GM23338 (cell line): ENCODE data around the gene AGAP1.

ENCODE experiments used
- CREB1 ChIP-seq: fragments of 250-450 bp; sonication (Bioruptor Pico); IDR thresholded peaks from 2 replicates; pipeline ENCODE4 v1.5.0; 2020; ENCODE audit warnings: low read depth, mild to moderate bottlenecking, moderate library complexity
- CTCF ChIP-seq, 2 experiments: fragments of 200-600 bp in 1 of 2; sonication (generic) in 1 of 2; conservative IDR thresholded peaks; 2 replicates each; pipeline versions ENCODE4 v1.5.1 to v1.6.1; 2016 to 2017; ENCODE audit warnings: antibody characterized with exemption in 2 of 2, low read depth in 2 of 2, mild to moderate bottlenecking in 2 of 2, moderate library complexity in 1 of 2
- ETS1 ChIP-seq: IDR thresholded peaks from 2 replicates; pipeline ENCODE4 v1.6.1; 2016; ENCODE audit warnings: antibody characterized with exemption
- EZH2 ChIP-seq: fragments of 200-600 bp; sonication (generic); IDR thresholded peaks from one replicate; pipeline ENCODE4 v1.8.0; 2017; ENCODE audit warnings: antibody characterized with exemption, mild to moderate bottlenecking, low read depth; ENCODE audit not compliant: unreplicated experiment
- EZH2phosphoT487 ChIP-seq: fragments of 200-600 bp; sonication (generic); IDR thresholded peaks from one replicate; pipeline ENCODE4 v1.8.1; 2018; ENCODE audit warnings: antibody characterized with exemption; ENCODE audit not compliant: unreplicated experiment
- JUNB ChIP-seq: IDR thresholded peaks from one replicate; pipeline ENCODE4 v1.6.1; 2016; ENCODE audit warnings: antibody characterized with exemption; ENCODE audit not compliant: unreplicated experiment
- NANOG ChIP-seq: IDR thresholded peaks from 2 replicates; pipeline ENCODE4 v1.6.1; 2016; ENCODE audit warnings: antibody characterized with exemption, borderline replicate concordance
- POLR2AphosphoS5 ChIP-seq: IDR thresholded peaks from 2 replicates; pipeline ENCODE4 v1.6.1; 2016; ENCODE audit warnings: antibody characterized with exemption, low read depth
- STAT1 ChIP-seq: IDR thresholded peaks from one replicate; pipeline ENCODE4 v1.6.1; 2016; ENCODE audit warnings: antibody characterized with exemption; ENCODE audit not compliant: unreplicated experiment
- ZNF114 ChIP-seq: fragments of 250-450 bp; sonication (Bioruptor Pico); IDR thresholded peaks from 2 replicates; pipeline ENCODE4 v1.5.0; 2020; ENCODE audit warnings: mild to moderate bottlenecking, moderate library complexity
- ZNF331 ChIP-seq: fragments of 250-450 bp; sonication (Bioruptor Pico); IDR thresholded peaks from 2 replicates; pipeline ENCODE4 v1.5.0; 2020; ENCODE audit warnings: low read depth, mild to moderate bottlenecking, moderate library complexity
- TF ChIP-seq, protein P1 (sequence below): IDR thresholded peaks from one replicate; pipeline ENCODE4 v1.6.1; 2018; ENCODE audit warnings: antibody characterized with exemption; ENCODE audit not compliant: unreplicated experiment
- TF ChIP-seq, protein P2 (sequence below): fragments of 250-450 bp; sonication (Bioruptor Pico); IDR thresholded peaks from 2 replicates; pipeline ENCODE4 v1.5.0; 2020; ENCODE audit warnings: mild to moderate bottlenecking, moderate library complexity

DNA sequence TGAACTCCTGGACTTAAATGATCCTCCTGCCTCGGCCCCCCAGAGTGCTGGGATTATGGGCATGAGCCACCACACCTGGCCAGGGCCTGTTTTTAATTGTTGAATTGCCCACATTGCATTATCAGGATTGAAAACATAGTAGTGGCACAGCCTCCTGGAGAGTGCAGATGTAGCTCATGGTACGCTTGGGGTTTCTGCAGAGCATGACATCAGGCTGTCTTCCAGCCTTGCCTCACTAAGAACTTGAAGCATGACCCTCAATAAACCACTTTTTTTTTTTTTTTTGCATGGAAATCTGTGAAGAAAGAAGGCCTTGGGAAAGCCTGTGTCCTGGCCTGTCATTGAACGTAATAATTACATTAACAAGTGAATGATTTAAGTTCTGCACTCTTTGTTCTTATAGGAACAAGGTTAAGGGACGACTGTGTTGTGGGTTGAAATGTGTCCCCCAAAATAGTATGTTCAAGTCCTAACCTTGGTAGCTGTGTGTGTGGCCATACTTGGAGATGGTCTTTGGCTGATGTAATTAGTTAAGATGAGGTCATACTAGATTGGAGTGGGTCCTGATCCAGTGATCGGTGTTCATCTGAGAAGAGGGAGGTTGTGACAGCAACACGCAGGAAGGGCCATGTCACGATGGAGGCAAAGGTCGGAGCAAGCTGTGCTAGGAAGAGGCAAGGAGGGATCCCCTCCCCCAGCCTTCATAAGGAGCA is 90.2 kb downstream of the AGAP1 start:
- TF ChIP-seq EZH2 (no peak), EZH2phosphoT487 (no peak), POLR2AphosphoS5 (no peak), CTCF (conservative IDR thresholded peaks at IDR 0.05; ENCODE audit: low read depth in 2 of 2) (no peak), CREB1 (CRISPR knock-in tag) (no peak), JUNB (no peak), ETS1 (no peak), ZNF331 (CRISPR knock-in tag) (no peak), ZNF114 (CRISPR knock-in tag) (no peak), NANOG (no peak), STAT1 (no peak)
- TF ChIP-seq, protein P1, sequence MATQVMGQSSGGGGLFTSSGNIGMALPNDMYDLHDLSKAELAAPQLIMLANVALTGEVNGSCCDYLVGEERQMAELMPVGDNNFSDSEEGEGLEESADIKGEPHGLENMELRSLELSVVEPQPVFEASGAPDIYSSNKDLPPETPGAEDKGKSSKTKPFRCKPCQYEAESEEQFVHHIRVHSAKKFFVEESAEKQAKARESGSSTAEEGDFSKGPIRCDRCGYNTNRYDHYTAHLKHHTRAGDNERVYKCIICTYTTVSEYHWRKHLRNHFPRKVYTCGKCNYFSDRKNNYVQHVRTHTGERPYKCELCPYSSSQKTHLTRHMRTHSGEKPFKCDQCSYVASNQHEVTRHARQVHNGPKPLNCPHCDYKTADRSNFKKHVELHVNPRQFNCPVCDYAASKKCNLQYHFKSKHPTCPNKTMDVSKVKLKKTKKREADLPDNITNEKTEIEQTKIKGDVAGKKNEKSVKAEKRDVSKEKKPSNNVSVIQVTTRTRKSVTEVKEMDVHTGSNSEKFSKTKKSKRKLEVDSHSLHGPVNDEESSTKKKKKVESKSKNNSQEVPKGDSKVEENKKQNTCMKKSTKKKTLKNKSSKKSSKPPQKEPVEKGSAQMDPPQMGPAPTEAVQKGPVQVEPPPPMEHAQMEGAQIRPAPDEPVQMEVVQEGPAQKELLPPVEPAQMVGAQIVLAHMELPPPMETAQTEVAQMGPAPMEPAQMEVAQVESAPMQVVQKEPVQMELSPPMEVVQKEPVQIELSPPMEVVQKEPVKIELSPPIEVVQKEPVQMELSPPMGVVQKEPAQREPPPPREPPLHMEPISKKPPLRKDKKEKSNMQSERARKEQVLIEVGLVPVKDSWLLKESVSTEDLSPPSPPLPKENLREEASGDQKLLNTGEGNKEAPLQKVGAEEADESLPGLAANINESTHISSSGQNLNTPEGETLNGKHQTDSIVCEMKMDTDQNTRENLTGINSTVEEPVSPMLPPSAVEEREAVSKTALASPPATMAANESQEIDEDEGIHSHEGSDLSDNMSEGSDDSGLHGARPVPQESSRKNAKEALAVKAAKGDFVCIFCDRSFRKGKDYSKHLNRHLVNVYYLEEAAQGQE: no peak
- TF ChIP-seq, protein P2, sequence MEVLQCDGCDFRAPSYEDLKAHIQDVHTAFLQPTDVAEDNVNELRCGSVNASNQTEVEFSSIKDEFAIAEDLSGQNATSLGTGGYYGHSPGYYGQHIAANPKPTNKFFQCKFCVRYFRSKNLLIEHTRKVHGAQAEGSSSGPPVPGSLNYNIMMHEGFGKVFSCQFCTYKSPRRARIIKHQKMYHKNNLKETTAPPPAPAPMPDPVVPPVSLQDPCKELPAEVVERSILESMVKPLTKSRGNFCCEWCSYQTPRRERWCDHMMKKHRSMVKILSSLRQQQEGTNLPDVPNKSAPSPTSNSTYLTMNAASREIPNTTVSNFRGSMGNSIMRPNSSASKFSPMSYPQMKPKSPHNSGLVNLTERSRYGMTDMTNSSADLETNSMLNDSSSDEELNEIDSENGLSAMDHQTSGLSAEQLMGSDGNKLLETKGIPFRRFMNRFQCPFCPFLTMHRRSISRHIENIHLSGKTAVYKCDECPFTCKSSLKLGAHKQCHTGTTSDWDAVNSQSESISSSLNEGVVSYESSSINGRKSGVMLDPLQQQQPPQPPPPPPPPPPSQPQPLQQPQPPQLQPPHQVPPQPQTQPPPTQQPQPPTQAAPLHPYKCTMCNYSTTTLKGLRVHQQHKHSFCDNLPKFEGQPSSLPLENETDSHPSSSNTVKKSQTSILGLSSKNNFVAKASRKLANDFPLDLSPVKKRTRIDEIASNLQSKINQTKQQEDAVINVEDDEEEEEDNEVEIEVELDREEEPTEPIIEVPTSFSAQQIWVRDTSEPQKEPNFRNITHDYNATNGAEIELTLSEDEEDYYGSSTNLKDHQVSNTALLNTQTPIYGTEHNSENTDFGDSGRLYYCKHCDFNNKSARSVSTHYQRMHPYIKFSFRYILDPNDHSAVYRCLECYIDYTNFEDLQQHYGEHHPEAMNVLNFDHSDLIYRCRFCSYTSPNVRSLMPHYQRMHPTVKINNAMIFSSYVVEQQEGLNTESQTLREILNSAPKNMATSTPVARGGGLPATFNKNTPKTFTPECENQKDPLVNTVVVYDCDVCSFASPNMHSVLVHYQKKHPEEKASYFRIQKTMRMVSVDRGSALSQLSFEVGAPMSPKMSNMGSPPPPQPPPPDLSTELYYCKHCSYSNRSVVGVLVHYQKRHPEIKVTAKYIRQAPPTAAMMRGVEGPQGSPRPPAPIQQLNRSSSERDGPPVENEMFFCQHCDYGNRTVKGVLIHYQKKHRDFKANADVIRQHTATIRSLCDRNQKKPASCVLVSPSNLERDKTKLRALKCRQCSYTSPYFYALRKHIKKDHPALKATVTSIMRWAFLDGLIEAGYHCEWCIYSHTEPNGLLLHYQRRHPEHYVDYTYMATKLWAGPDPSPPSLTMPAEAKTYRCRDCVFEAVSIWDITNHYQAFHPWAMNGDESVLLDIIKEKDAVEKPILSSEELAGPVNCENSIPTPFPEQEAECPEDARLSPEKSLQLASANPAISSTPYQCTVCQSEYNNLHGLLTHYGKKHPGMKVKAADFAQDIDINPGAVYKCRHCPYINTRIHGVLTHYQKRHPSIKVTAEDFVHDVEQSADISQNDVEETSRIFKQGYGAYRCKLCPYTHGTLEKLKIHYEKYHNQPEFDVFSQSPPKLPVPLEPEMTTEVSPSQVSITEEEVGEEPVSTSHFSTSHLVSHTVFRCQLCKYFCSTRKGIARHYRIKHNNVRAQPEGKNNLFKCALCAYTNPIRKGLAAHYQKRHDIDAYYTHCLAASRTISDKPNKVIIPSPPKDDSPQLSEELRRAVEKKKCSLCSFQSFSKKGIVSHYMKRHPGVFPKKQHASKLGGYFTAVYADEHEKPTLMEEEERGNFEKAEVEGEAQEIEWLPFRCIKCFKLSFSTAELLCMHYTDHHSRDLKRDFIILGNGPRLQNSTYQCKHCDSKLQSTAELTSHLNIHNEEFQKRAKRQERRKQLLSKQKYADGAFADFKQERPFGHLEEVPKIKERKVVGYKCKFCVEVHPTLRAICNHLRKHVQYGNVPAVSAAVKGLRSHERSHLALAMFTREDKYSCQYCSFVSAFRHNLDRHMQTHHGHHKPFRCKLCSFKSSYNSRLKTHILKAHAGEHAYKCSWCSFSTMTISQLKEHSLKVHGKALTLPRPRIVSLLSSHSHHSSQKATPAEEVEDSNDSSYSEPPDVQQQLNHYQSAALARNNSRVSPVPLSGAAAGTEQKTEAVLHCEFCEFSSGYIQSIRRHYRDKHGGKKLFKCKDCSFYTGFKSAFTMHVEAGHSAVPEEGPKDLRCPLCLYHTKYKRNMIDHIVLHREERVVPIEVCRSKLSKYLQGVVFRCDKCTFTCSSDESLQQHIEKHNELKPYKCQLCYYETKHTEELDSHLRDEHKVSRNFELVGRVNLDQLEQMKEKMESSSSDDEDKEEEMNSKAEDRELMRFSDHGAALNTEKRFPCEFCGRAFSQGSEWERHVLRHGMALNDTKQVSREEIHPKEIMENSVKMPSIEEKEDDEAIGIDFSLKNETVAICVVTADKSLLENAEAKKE (CRISPR knock-in tag): no peak
